ENCODE results near the gene INPP5D. TPM values are rescaled to one million over a fixed set of nuclear protein-coding genes. Genes with fewer than 3 reads are reported as not detected.

The INPP5D gene
- total and polyA plus RNA-seq, 2 donors (not counting 3 experiments of a cell fraction or from before 2014, with no cell fraction given), result 13.9 to 46.6 TPM

DNA sequence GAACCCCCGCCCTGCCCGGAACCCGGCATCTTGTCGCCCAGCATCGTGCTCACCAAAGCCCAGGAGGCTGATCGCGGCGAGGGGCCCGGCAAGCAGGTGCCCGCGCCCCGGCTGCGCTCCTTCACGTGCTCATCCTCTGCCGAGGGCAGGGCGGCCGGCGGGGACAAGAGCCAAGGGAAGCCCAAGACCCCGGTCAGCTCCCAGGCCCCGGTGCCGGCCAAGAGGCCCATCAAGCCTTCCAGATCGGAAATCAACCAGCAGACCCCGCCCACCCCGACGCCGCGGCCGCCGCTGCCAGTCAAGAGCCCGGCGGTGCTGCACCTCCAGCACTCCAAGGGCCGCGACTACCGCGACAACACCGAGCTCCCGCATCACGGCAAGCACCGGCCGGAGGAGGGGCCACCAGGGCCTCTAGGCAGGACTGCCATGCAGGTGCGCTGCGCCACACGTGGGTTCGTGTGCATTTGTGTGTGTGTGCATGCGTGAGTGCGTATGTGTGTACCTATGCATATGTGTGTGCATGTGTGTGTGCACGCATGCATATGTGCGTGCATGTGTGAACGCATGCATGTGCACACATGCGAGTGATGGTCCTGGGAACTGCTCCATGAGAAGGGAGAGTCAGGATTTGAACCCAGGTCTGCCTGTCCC, 144.3 kb downstream of the INPP5D start:
- no peaks in the 10 kb centered on the region for H4K20me1 ChIP-seq (replicated peaks; ENCODE audit: control insufficient read depth, extremely low read depth, insufficient read depth, low read length)
- H3K27ac ChIP-seq (ENCODE audit: insufficient read depth, low read depth, low read length), result no peak overlapping the region
- peaks cover 15% of the 10 kb centered on the region for H3K4me1 ChIP-seq (ENCODE audit: control insufficient read depth, extremely low read depth, insufficient read depth, low read length)
- intact Hi-C loops (cut with micrococcal nuclease) (no loop called here), dilution Hi-C loops (cut with MboI; ENCODE audit: extremely low pct_ligation_motif_present, low sequenced_read_pairs) (no loop called here)
- POLR2A ChIA-PET, result no interaction called here
- H3K36me3 ChIP-seq (ENCODE audit: control insufficient read depth in 2 of 2, extremely low read depth in 1 of 2, insufficient read depth in 2 of 2, low read length in 2 of 2), result peaks cover 0 to 27% of the 10 kb centered on the region in 2 experiments
- H3K9me3 ChIP-seq (replicated peaks; ENCODE audit: control insufficient read depth, insufficient read depth, low read length), result no peaks in the 10 kb centered on the region
- no peaks in the 10 kb centered on the region for H3K9me1 ChIP-seq (replicated peaks; ENCODE audit: control insufficient read depth, extremely low read depth, insufficient read depth, low read length)
- CTCF ChIA-PET, result no interaction called here
- no peaks in the 10 kb centered on the region for H3K79me2 ChIP-seq (ENCODE audit: control insufficient read depth, insufficient read depth, low read length)
- DNase-seq (ENCODE audit: low read depth, low spot score) (no peak), FAIRE-seq (no peak)
- no peaks in the 10 kb centered on the region for H3K27me3 ChIP-seq (ENCODE audit: control insufficient read depth in 2 of 2, insufficient read depth in 2 of 2, low read length in 2 of 2)
- no peak overlapping the region for H3K4me3 ChIP-seq (replicated peaks in 1 of 3; ENCODE audit: insufficient read depth in 1 of 3, low read depth in 1 of 3, low read length in 3 of 3)
- no peak overlapping the region for H3K9ac ChIP-seq (replicated peaks; ENCODE audit: extremely low read depth, insufficient read depth, low read length)
- no TSS peak for BruUV-seq (replicated peaks)
- no peak overlapping the region for H3K4me2 ChIP-seq (ENCODE audit: insufficient read depth, low read length)
- TF ChIP-seq FOS (IDR thresholded peaks at IDR 0.05; ENCODE audit: borderline replicate concordance, insufficient read depth, low read length), result no peak
- H2AFZ ChIP-seq (ENCODE audit: low read depth, low read length), result no peak overlapping the region

DNA sequence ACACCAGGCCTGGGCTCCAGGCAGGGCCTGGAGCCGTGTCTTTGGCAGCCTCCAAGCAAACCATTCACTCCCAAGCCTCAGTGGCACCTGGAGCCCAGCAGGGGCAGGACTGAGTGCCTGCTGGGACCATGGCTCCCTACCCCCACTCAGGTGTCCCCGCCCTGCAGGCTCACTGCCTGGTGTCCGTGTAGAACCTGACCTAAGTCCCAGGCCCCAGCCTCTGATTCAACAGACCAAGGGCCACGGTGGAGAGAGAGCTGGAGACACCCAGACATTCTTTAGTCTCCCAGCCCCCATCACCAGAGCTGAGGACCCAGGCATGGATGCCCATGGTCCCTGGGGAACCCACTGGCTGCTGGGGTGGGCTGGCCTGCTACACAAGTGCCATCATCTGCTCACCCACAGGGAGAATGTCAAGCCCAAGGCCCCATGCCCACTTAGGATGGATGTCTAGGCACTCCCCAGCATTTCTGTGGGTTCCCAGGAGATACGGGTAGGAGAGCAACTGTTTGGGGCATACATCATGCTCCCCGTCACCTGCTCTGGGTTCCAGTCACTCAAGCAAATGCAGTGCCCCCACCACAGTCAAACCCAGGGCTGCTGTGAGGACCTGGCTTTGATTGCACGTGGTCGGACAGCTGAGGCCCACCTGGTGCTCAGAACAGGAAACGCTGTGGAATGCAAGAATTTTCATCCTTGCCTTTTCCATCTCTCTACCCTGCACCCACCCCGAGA, 148.4 kb downstream of the INPP5D start:
- Histone ChIP-seq H3K9ac (replicated peaks; ENCODE audit: extremely low read depth, insufficient read depth, low read length) (no peak overlapping the region), H3K79me2 (ENCODE audit: control insufficient read depth, insufficient read depth, low read length) (no peaks in the 10 kb centered on the region), H2AFZ (ENCODE audit: low read depth, low read length) (no peak overlapping the region), H3K27me3 (ENCODE audit: control insufficient read depth in 2 of 2, insufficient read depth in 2 of 2, low read length in 2 of 2) (no peaks in the 10 kb centered on the region), H3K9me1 (replicated peaks; ENCODE audit: control insufficient read depth, extremely low read depth, insufficient read depth, low read length) (no peaks in the 10 kb centered on the region), H4K20me1 (replicated peaks; ENCODE audit: control insufficient read depth, extremely low read depth, insufficient read depth, low read length) (no peaks in the 10 kb centered on the region), H3K4me2 (ENCODE audit: insufficient read depth, low read length) (no peak overlapping the region), H3K27ac (ENCODE audit: insufficient read depth, low read depth, low read length) (no peak overlapping the region), H3K4me1 (ENCODE audit: control insufficient read depth, extremely low read depth, insufficient read depth, low read length) (peaks cover 38% of the 10 kb centered on the region), H3K9me3 (replicated peaks; ENCODE audit: control insufficient read depth, insufficient read depth, low read length) (no peaks in the 10 kb centered on the region), H3K4me3 (replicated peaks in 1 of 3; ENCODE audit: insufficient read depth in 1 of 3, low read depth in 1 of 3, low read length in 3 of 3) (no peak overlapping the region), H3K36me3 (ENCODE audit: control insufficient read depth in 2 of 2, extremely low read depth in 1 of 2, insufficient read depth in 2 of 2, low read length in 2 of 2) (peaks cover 0 to 11% of the 10 kb centered on the region in 2 experiments)
- ChIA-PET CTCF (interaction anchor here (1.3 to 1.4 kb wide), 2 partner anchors 27 to 43 kb away, joined by 4 to 5 read pairs; partner anchors contain the start of gene ATG16L1), POLR2A (no interaction called here)
- no peak for FAIRE-seq
- no peak for DNase-seq (ENCODE audit: low read depth, low spot score)
- no peak for TF ChIP-seq FOS (IDR thresholded peaks at IDR 0.05; ENCODE audit: borderline replicate concordance, insufficient read depth, low read length)
- no peak for TF ChIP-seq GATA2 (IDR thresholded peaks at IDR 0.05; ENCODE audit: insufficient read depth, insufficient read length, low read depth, low read length)
- TF ChIP-seq EZH2 (IDR thresholded peaks at IDR 0.05; ENCODE audit: borderline replicate concordance, low read depth, low read length, severe bottlenecking), result no peak
- no peak for TF ChIP-seq MAX (IDR thresholded peaks at IDR 0.05; ENCODE audit: insufficient read depth, insufficient read length)
- TF ChIP-seq, protein P1, sequence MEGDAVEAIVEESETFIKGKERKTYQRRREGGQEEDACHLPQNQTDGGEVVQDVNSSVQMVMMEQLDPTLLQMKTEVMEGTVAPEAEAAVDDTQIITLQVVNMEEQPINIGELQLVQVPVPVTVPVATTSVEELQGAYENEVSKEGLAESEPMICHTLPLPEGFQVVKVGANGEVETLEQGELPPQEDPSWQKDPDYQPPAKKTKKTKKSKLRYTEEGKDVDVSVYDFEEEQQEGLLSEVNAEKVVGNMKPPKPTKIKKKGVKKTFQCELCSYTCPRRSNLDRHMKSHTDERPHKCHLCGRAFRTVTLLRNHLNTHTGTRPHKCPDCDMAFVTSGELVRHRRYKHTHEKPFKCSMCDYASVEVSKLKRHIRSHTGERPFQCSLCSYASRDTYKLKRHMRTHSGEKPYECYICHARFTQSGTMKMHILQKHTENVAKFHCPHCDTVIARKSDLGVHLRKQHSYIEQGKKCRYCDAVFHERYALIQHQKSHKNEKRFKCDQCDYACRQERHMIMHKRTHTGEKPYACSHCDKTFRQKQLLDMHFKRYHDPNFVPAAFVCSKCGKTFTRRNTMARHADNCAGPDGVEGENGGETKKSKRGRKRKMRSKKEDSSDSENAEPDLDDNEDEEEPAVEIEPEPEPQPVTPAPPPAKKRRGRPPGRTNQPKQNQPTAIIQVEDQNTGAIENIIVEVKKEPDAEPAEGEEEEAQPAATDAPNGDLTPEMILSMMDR (IDR thresholded peaks at IDR 0.05; ENCODE audit: extremely low read depth in 1 of 2, insufficient read depth in 1 of 2, low read depth in 1 of 2, low read length in 2 of 2), result no peak
- TF ChIP-seq MYC (IDR thresholded peaks at IDR 0.05; ENCODE audit: low read depth, low read length), result no peak
- TF ChIP-seq POLR2AphosphoS5 (IDR thresholded peaks at IDR 0.05; ENCODE audit: insufficient read depth, low read depth, low read length), result no peak
- TF ChIP-seq POLR2A (IDR thresholded peaks at IDR 0.05; ENCODE audit: low read depth, low read length), result no peak
- no peak for TF ChIP-seq JUN (IDR thresholded peaks at IDR 0.05; ENCODE audit: borderline replicate concordance, insufficient read depth, insufficient read length, low read depth)
- intact Hi-C loops (cut with micrococcal nuclease), result loop anchor here (1.0 kb wide), 1 partner anchor 43 kb away; the partner anchor contains the start of gene ATG16L1
- dilution Hi-C loops (cut with MboI; ENCODE audit: extremely low pct_ligation_motif_present, low sequenced_read_pairs), result no loop called here
- BruUV-seq (replicated peaks), result no TSS peak

Data from endothelial cell of umbilical vein (primary cell).